Stimulated activated CD4-positive, alpha-beta T cell treated with anti-CD3 and anti-CD28 coated beads, Interleukin-15, amount 100 ng/mL, for 48 hours (primary cell): ENCODE data around the gene PEDS1.
A peak's percentile ranks its signal among the peaks of the same experiment; 100 is the strongest.
"Not testable (repeated sequence)": the region's sequence is repeated elsewhere in the genome, so short reads cannot be mapped to it uniquely, and the experiment has no call there.

Experiments
- DNase-seq, 2 donors: peaks; one replicate each; pipeline ENCODE4 v3.0.0-alpha.2; 2020; ENCODE audit warnings: low read depth in 2 of 2

PEDS1 gene

GRCh38 chr20:50135157-50135556 lies 18.4 kb downstream of the PEDS1 start:
- not testable (repeated sequence) for DNase-seq

GRCh38 chr20:50133474-50134217 lies 19.9 kb downstream of the PEDS1 start:
- no peak for DNase-seq

- DNase-seq = no peak
Observed at GRCh38 chr20:50133041-50133440, 20.5 kb downstream of the PEDS1 start.

GRCh38 chr20:50130995-50131394 lies 22.5 kb downstream of the PEDS1 start:
- DNase-seq = no peak

- no peak for DNase-seq
Observed at GRCh38 chr20:50130356-50130723, 23.2 kb downstream of the PEDS1 start.

GRCh38 chr20:50129662-50130355 lies 23.7 kb downstream of the PEDS1 start:
- DNase-seq = no peak

- DNase-seq = no peak
Observed at GRCh38 chr20:50128520-50128905, 25.0 kb downstream of the PEDS1 start.

- DNase-seq = no peak
Observed at GRCh38 chr20:50127587-50128519, 25.7 kb downstream of the PEDS1 start.

GRCh38 chr20:50126662-50127061 lies 26.9 kb downstream of the PEDS1 start:
- DNase-seq = no peak

- DNase-seq = no peak
Observed at GRCh38 chr20:50125279-50125678, 28.2 kb downstream of the PEDS1 start.

GRCh38 chr20:50124496-50124895 lies 29.0 kb downstream of the PEDS1 start:
- DNase-seq = no peak

- no peak for DNase-seq
Observed at GRCh38 chr20:50123418-50123817, 30.1 kb downstream of the PEDS1 start.

GRCh38 chr20:50122763-50123162 lies 30.8 kb downstream of the PEDS1 start:
- DNase-seq = no peak

GRCh38 chr20:50121858-50122271 lies 31.7 kb downstream of the PEDS1 start:
- DNase-seq = no peak

- peak in 1 of 2 donors; percentile 38 for DNase-seq
Observed at GRCh38 chr20:50120935-50121693, 32.4 kb downstream of the PEDS1 start.

- no peak for DNase-seq
Observed at GRCh38 chr20:50118203-50118602, 35.3 kb downstream of the PEDS1 start.

GRCh38 chr20:50116368-50116999 lies 37.0 kb downstream of the PEDS1 start:
- no peak for DNase-seq

GRCh38 chr20:50115591-50116367 lies 37.7 kb downstream of the PEDS1 start:
- DNase-seq = peak; percentile 84 to 87

- DNase-seq = no peak
Observed at GRCh38 chr20:50115041-50115512, 38.4 kb downstream of the PEDS1 start.
